ENCODE results near the gene C1QTNF8. TPM values are rescaled to one million over a fixed set of nuclear protein-coding genes. Genes with fewer than 3 reads are reported as not detected.

The C1QTNF8 gene
- total RNA-seq, 1 donor: not detected

- Histone ChIP-seq H3K27me3 (ENCODE audit: insufficient read depth, low read length) (no peaks in the 10 kb centered on the region), H3K9me3 (ENCODE audit: low read depth, low read length) (no peaks in the 10 kb centered on the region), H3K4me1 (ENCODE audit: insufficient read depth, low read length) (no peaks in the 10 kb centered on the region), H3K4me3 (ENCODE audit: low read length) (no peak overlapping the region)
These were observed 36.4 kb upstream of the C1QTNF8 start for GRCh38 chr16:1132431-1132830.

GRCh38 chr16:1131378-1131994 lies 35.4 kb upstream of the C1QTNF8 start:
- Histone ChIP-seq H3K9me3 (ENCODE audit: low read depth, low read length) (no peaks in the 10 kb centered on the region), H3K27me3 (ENCODE audit: insufficient read depth, low read length) (no peaks in the 10 kb centered on the region), H3K4me3 (ENCODE audit: low read length) (no peak overlapping the region)

GRCh38 chr16:1130382-1130781 lies 34.3 kb upstream of the C1QTNF8 start:
- Histone ChIP-seq H3K4me3 (ENCODE audit: low read length) (no peak overlapping the region), H3K4me1 (ENCODE audit: insufficient read depth, low read length) (no peaks in the 10 kb centered on the region), H3K9me3 (ENCODE audit: low read depth, low read length) (no peaks in the 10 kb centered on the region), H3K27me3 (ENCODE audit: insufficient read depth, low read length) (no peaks in the 10 kb centered on the region)

More at GRCh38 chr16:1131378-1131994, 35.4 kb upstream of the C1QTNF8 start:
- no peaks in the 10 kb centered on the region for H3K4me1 ChIP-seq (ENCODE audit: insufficient read depth, low read length)

- H3K27me3 ChIP-seq (ENCODE audit: insufficient read depth, low read length): no peaks in the 10 kb centered on the region
- H3K9me3 ChIP-seq (ENCODE audit: low read depth, low read length): no peaks in the 10 kb centered on the region
- no peak overlapping the region for H3K4me3 ChIP-seq (ENCODE audit: low read length)
- no peaks in the 10 kb centered on the region for H3K4me1 ChIP-seq (ENCODE audit: insufficient read depth, low read length)
These were observed 33.3 kb upstream of the C1QTNF8 start for GRCh38 chr16:1129106-1129960.

- H3K9me3 ChIP-seq (ENCODE audit: low read depth, low read length): no peaks in the 10 kb centered on the region
- no peaks in the 10 kb centered on the region for H3K27me3 ChIP-seq (ENCODE audit: insufficient read depth, low read length)
- H3K4me1 ChIP-seq (ENCODE audit: insufficient read depth, low read length): no peaks in the 10 kb centered on the region
- H3K4me3 ChIP-seq (ENCODE audit: low read length): no peak overlapping the region
These were observed 32.1 kb upstream of the C1QTNF8 start for GRCh38 chr16:1127971-1128715.

- Histone ChIP-seq H3K4me3 (ENCODE audit: low read length) (no peak overlapping the region), H3K9me3 (ENCODE audit: low read depth, low read length) (no peaks in the 10 kb centered on the region), H3K4me1 (ENCODE audit: insufficient read depth, low read length) (no peaks in the 10 kb centered on the region), H3K27me3 (ENCODE audit: insufficient read depth, low read length) (no peaks in the 10 kb centered on the region)
These were observed 31.1 kb upstream of the C1QTNF8 start for GRCh38 chr16:1127101-1127500.

- H3K4me1 ChIP-seq (ENCODE audit: insufficient read depth, low read length): no peaks in the 10 kb centered on the region
- H3K9me3 ChIP-seq (ENCODE audit: low read depth, low read length): no peaks in the 10 kb centered on the region
- H3K27me3 ChIP-seq (ENCODE audit: insufficient read depth, low read length): no peaks in the 10 kb centered on the region
- no peak overlapping the region for H3K4me3 ChIP-seq (ENCODE audit: low read length)
These were observed 30.5 kb upstream of the C1QTNF8 start for GRCh38 chr16:1126586-1126985.

GRCh38 chr16:1126044-1126443 lies 30.0 kb upstream of the C1QTNF8 start:
- Histone ChIP-seq H3K4me1 (ENCODE audit: insufficient read depth, low read length) (no peaks in the 10 kb centered on the region), H3K4me3 (ENCODE audit: low read length) (no peak overlapping the region), H3K9me3 (ENCODE audit: low read depth, low read length) (no peaks in the 10 kb centered on the region), H3K27me3 (ENCODE audit: insufficient read depth, low read length) (no peaks in the 10 kb centered on the region)

GRCh38 chr16:1125471-1125870 lies 29.4 kb upstream of the C1QTNF8 start:
- no peak overlapping the region for H3K4me3 ChIP-seq (ENCODE audit: low read length)
- H3K9me3 ChIP-seq (ENCODE audit: low read depth, low read length): no peaks in the 10 kb centered on the region
- no peaks in the 10 kb centered on the region for H3K27me3 ChIP-seq (ENCODE audit: insufficient read depth, low read length)

GRCh38 chr16:1124795-1125194 lies 28.8 kb upstream of the C1QTNF8 start:
- Histone ChIP-seq H3K9me3 (ENCODE audit: low read depth, low read length) (no peaks in the 10 kb centered on the region), H3K4me1 (ENCODE audit: insufficient read depth, low read length) (no peaks in the 10 kb centered on the region), H3K4me3 (ENCODE audit: low read length) (no peak overlapping the region), H3K27me3 (ENCODE audit: insufficient read depth, low read length) (no peaks in the 10 kb centered on the region)

More at GRCh38 chr16:1125471-1125870, 29.4 kb upstream of the C1QTNF8 start:
- H3K4me1 ChIP-seq (ENCODE audit: insufficient read depth, low read length): no peaks in the 10 kb centered on the region

- Histone ChIP-seq H3K4me1 (ENCODE audit: insufficient read depth, low read length) (no peaks in the 10 kb centered on the region), H3K9me3 (ENCODE audit: low read depth, low read length) (no peaks in the 10 kb centered on the region), H3K4me3 (ENCODE audit: low read length) (no peak overlapping the region), H3K27me3 (ENCODE audit: insufficient read depth, low read length) (no peaks in the 10 kb centered on the region)
These were observed 28.2 kb upstream of the C1QTNF8 start for GRCh38 chr16:1124291-1124690.

- Histone ChIP-seq H3K4me1 (ENCODE audit: insufficient read depth, low read length) (no peaks in the 10 kb centered on the region), H3K27me3 (ENCODE audit: insufficient read depth, low read length) (no peaks in the 10 kb centered on the region), H3K9me3 (ENCODE audit: low read depth, low read length) (no peaks in the 10 kb centered on the region), H3K4me3 (ENCODE audit: low read length) (no peak overlapping the region)
These were observed 27.6 kb upstream of the C1QTNF8 start for GRCh38 chr16:1123525-1124230.

GRCh38 chr16:1122398-1122765 lies 26.3 kb upstream of the C1QTNF8 start:
- Histone ChIP-seq H3K27me3 (ENCODE audit: insufficient read depth, low read length) (no peaks in the 10 kb centered on the region), H3K4me3 (ENCODE audit: low read length) (no peak overlapping the region), H3K9me3 (ENCODE audit: low read depth, low read length) (no peaks in the 10 kb centered on the region), H3K4me1 (ENCODE audit: insufficient read depth, low read length) (no peaks in the 10 kb centered on the region)

- H3K27me3 ChIP-seq (ENCODE audit: insufficient read depth, low read length): no peaks in the 10 kb centered on the region
- no peaks in the 10 kb centered on the region for H3K9me3 ChIP-seq (ENCODE audit: low read depth, low read length)
- H3K4me1 ChIP-seq (ENCODE audit: insufficient read depth, low read length): no peaks in the 10 kb centered on the region
- H3K4me3 ChIP-seq (ENCODE audit: low read length): no peak overlapping the region
These were observed 25.8 kb upstream of the C1QTNF8 start for GRCh38 chr16:1121601-1122397.

Data from mononuclear cell (primary cell).